HG03460 (cell line): ENCODE data around the gene HTR3E.

Source experiments
- ATAC-seq: cut with Tn5 transposase; IDR thresholded peaks from one replicate; pipeline ENCODE4 v1.9.1; 2021; ENCODE audit not compliant: unreplicated experiment

Gene HTR3E

DNA sequence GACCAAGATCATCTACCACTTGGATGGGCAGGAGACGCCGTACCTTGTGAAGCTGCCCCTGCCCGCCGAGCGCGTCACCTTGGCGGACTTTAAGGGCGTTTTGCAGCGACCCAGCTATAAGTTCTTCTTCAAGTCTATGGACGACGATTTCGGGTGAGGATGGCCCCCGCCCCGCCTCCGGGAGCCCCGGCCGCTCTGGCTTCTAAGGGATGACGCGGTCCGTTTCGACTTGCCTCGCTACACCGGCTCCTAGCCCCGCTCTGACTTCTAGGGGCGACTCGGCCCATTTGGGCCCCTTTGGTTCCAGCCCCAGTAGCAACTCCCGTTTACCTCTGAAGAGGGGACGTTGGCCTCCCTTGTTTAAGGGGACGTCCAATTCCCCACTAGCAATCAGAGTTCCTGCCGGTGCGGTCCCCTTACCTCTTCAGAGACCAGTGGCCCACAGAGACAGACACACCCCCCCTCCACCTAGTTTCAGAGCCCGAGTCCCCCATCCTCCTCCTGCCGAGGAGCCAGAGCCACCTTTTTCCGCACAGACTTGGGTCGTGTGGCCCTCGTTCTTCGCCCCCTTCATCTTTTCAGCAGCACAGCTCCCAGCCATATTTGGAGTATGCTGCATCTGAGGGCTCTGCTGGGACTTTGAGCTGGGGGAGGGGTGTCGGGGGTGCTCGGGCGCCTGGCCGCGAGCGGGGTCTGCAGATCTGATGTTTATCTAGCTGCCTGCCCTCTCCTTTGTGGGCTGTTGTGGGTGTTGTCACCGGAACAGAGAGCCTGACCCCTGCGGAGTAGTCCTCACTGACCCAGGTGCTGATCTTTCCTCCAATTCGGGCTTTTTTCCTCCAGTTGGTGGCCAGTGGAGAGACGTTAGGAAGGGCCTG is 59.0 kb downstream of the HTR3E start:
- ATAC-seq = peak; percentile 25

DNA sequence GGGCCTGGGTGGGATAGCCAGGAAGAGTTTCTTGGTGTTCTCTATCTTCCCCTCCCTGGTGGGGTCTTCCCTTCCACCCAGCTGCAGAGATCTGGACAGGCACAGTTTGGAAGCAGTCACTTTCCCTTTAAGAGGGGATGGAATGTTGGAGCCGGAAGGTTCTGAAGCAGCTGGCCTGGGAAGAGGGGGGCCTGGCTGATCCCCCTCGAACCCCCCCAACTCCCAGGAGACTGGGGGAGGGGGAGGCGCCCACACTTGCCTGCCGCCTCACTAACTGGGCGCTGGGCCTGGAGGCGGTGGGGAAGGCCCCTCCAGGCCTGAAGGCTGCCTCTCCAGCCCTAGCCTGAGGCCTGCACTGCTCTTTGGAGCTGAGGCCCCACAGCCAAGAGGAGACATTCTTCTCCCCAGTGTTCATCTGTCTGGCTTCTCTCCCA is 59.7 kb downstream of the HTR3E start:
- ATAC-seq = no peak
